Pons (tissue), 1 donor: ENCODE results near the gene EDN2.

Experiments
- DNase-seq: peaks from one replicate; pipeline ENCODE4 v3.0.0-alpha.2; 2016; ENCODE audit warnings: low spot score

EDN2 gene

GRCh38 chr1:41498804-41499203, 14.3 kb upstream of the EDN2 start:
- DNase-seq, result no peak

- DNase-seq, result no peak
Measured at GRCh38 chr1:41498391-41498790, 13.9 kb upstream of the EDN2 start.

GRCh38 chr1:41497461-41498030, 13.1 kb upstream of the EDN2 start:
- DNase-seq, result no peak

- no peak for DNase-seq
Measured at GRCh38 chr1:41497056-41497440, 12.6 kb upstream of the EDN2 start.

- no peak for DNase-seq
Measured at GRCh38 chr1:41496080-41497055, 11.9 kb upstream of the EDN2 start.

GRCh38 chr1:41495210-41495948, 10.9 kb upstream of the EDN2 start:
- DNase-seq, result peak; percentile 74

- no peak for DNase-seq
Measured at GRCh38 chr1:41494351-41495209, 10.1 kb upstream of the EDN2 start.

- no peak for DNase-seq
Measured at GRCh38 chr1:41493626-41494350, 9.3 kb upstream of the EDN2 start.

- no peak for DNase-seq
Measured at GRCh38 chr1:41493117-41493536, 8.6 kb upstream of the EDN2 start.

- no peak for DNase-seq
Measured at GRCh38 chr1:41492341-41492848, 7.9 kb upstream of the EDN2 start.

GRCh38 chr1:41490911-41491310, 6.4 kb upstream of the EDN2 start:
- no peak for DNase-seq

- DNase-seq, result no peak
Measured at GRCh38 chr1:41489561-41489960, 5.1 kb upstream of the EDN2 start.

- DNase-seq, result no peak
Measured at GRCh38 chr1:41488040-41488951, 3.8 kb upstream of the EDN2 start.

- no peak for DNase-seq
Measured at GRCh38 chr1:41487126-41488039, 2.9 kb upstream of the EDN2 start.

GRCh38 chr1:41486371-41487125, 2.1 kb upstream of the EDN2 start:
- DNase-seq, result no peak

- DNase-seq, result no peak
Measured at GRCh38 chr1:41486053-41486370, 1.5 kb upstream of the EDN2 start.

GRCh38 chr1:41485605-41486004, 1.1 kb upstream of the EDN2 start:
- no peak for DNase-seq

GRCh38 chr1:41483960-41484401, 502 bp downstream of the EDN2 start:
- DNase-seq, result no peak
